ENCODE data around the gene ADARB1.

Gene ADARB1

GRCh38 chr21:45190013-45190412 is 115.6 kb downstream of the ADARB1 start:
- DNase-seq (ENCODE audit: low spot score): no peak
- TF ChIP-seq CTCF (IDR thresholded peaks at IDR 0.05; ENCODE audit: extremely low read depth, missing control alignments): no peak

GRCh38 chr21:45192332-45192731 is 118.0 kb downstream of the ADARB1 start:
- TF ChIP-seq CTCF (IDR thresholded peaks at IDR 0.05; ENCODE audit: extremely low read depth, missing control alignments): peak; percentile 1
- no peak for DNase-seq (ENCODE audit: low spot score)

- DNase-seq (ENCODE audit: low spot score): no peak
- no peak for TF ChIP-seq CTCF (IDR thresholded peaks at IDR 0.05; ENCODE audit: extremely low read depth, missing control alignments)
Measured at GRCh38 chr21:45196620-45197019, 122.2 kb downstream of the ADARB1 start.

- TF ChIP-seq CTCF (IDR thresholded peaks at IDR 0.05; ENCODE audit: extremely low read depth, missing control alignments): no peak
- no peak for DNase-seq (ENCODE audit: low spot score)
Measured at GRCh38 chr21:45199201-45199600, 124.8 kb downstream of the ADARB1 start.

GRCh38 chr21:45200031-45200430 is 125.7 kb downstream of the ADARB1 start:
- DNase-seq (ENCODE audit: low spot score): no peak
- no peak for TF ChIP-seq CTCF (IDR thresholded peaks at IDR 0.05; ENCODE audit: extremely low read depth, missing control alignments)

- DNase-seq (ENCODE audit: low spot score): no peak
- no peak for TF ChIP-seq CTCF (IDR thresholded peaks at IDR 0.05; ENCODE audit: extremely low read depth, missing control alignments)
Measured at GRCh38 chr21:45200581-45201296, 126.4 kb downstream of the ADARB1 start.

- no peak for TF ChIP-seq CTCF (IDR thresholded peaks at IDR 0.05; ENCODE audit: extremely low read depth, missing control alignments)
Measured at GRCh38 chr21:45202344-45202743, 128.0 kb downstream of the ADARB1 start.

More at GRCh38 chr21:45202344-45202743, 128.0 kb downstream of the ADARB1 start:
- no peak for DNase-seq (ENCODE audit: low spot score)

All from GM20000 (cell line).